Esophagus muscularis mucosa (tissue), 4 donors: ENCODE data around the gene BGLAP.

Experiments
- EP300 ChIP-seq: sonication (generic); formaldehyde crosslinking; IDR thresholded peaks from one replicate; pipeline ENCODE4 v1.6.1; 2017; ENCODE audit warnings: antibody characterized with exemption
- POLR2A ChIP-seq: fragments of 450-650 bp; IDR thresholded peaks from one replicate; pipeline ENCODE4 v1.6.1; 2017; ENCODE audit warnings: antibody characterized with exemption, moderate library complexity, mild to moderate bottlenecking, low read depth
- POLR2AphosphoS5 ChIP-seq, 2 donors: sonication (generic); formaldehyde crosslinking; IDR thresholded peaks; one replicate each; pipeline ENCODE4 v1.6.1; 2017; ENCODE audit warnings: antibody characterized with exemption in 2 of 2
- TF ChIP-seq, protein P1 (sequence below), 3 experiments: fragments of 200-600 bp in 2 of 3; fragments of 450-650 bp in 1 of 3; sonication (generic) in 2 of 3; IDR thresholded peaks; one replicate each; pipeline ENCODE4 v1.5.1; 2017 to 2019; ENCODE audit warnings: antibody characterized with exemption in 3 of 3, mild to moderate bottlenecking in 2 of 3, moderate library complexity in 1 of 3

DNA sequence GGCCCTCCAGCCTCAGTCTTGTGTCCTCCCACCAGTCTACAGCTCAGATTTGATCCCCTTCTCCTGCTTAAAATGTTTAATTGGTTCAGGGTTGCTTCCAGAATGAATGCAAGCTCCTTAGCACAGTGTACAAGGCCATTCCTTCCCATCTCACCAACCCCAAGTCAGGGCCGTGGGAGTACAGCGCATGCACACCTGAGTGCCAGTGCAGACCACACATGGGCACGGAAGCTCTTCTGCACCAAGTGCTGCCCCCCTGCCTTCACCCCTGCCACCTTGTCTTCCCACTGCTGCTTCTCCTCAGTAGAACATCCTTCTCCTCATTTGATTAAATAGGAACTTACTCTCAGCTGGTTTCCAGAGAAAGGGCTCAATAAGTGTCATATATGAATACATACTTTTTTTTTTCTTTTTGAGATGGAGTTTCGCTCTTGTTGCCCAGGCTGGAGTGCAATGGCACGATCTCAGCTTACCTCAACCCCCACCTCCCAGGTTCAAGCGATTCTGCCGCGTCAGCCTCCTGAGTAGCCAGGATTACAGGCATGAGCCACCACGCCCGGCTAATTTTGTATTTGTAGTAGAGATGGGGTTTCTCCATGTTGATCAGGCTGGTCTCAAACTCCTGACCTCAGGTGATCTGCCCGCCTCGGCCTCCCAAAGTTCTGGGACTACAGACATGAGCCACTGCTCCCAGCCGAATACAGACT is 19.8 kb upstream of the BGLAP start:
- TF ChIP-seq, protein P1, sequence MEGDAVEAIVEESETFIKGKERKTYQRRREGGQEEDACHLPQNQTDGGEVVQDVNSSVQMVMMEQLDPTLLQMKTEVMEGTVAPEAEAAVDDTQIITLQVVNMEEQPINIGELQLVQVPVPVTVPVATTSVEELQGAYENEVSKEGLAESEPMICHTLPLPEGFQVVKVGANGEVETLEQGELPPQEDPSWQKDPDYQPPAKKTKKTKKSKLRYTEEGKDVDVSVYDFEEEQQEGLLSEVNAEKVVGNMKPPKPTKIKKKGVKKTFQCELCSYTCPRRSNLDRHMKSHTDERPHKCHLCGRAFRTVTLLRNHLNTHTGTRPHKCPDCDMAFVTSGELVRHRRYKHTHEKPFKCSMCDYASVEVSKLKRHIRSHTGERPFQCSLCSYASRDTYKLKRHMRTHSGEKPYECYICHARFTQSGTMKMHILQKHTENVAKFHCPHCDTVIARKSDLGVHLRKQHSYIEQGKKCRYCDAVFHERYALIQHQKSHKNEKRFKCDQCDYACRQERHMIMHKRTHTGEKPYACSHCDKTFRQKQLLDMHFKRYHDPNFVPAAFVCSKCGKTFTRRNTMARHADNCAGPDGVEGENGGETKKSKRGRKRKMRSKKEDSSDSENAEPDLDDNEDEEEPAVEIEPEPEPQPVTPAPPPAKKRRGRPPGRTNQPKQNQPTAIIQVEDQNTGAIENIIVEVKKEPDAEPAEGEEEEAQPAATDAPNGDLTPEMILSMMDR (IDR thresholded peaks at IDR 0.05), result no peak
- TF ChIP-seq POLR2AphosphoS5 (IDR thresholded peaks at IDR 0.05) (no peak), EP300 (no peak), POLR2A (no peak)
